K562 (cell line): ENCODE data around the gene MPZL1. TPM values are rescaled to one million over a fixed set of nuclear protein-coding genes. Genes with fewer than 3 reads are reported as not detected.

Source experiments
- ATAC-seq: fragments of 200-7000 bp; cut with Tn5 transposase; 3 replicates; pipeline ENCODE4 v1.9.1; 2020; ENCODE audit warnings: moderate library complexity
- BruUV-seq: library from RNA; stranded (reverse); fragments of 400-500 nt; replicated peaks from 2 replicates; lab custom pipeline; 2021; lab: Mats Ljungman, UMichigan
- CTCF ChIA-PET: fragments of 300-600 bp; formaldehyde crosslinking; extraction: SDS; loops from one replicate; lab custom pipeline; 2021; ENCODE audit warnings: low intra/inter-chr PET ratio; lab: Yijun Ruan, JAX
- POLR2A ChIA-PET: fragments of 300-600, 350-650 bp; sonication (Branson Sonifier 250); formaldehyde crosslinking; extraction: SDS; loops from one replicate; lab custom pipeline; 2021; ENCODE audit warnings: antibody characterized with exemption, inconsistent platforms; lab: Yijun Ruan, JAX
- DNase-seq, 4 experiments: peaks; one replicate each; pipeline versions ENCODE4 v3.0.0 to v3.0.0-alpha.2; 2011 to 2018; ENCODE audit warnings: low spot score in 3 of 4, mixed read lengths in 3 of 4; ENCODE audit errors: extremely low read depth in 1 of 4
- FAIRE-seq: peaks from 2 replicates; lab custom pipeline; 2011; peaks lifted over from hg19 to GRCh38; lab: Jason Lieb, UNC
- H2AFZ ChIP-seq: 2 replicates; pipeline ENCODE4 v1.6.0; 2011; ENCODE audit warnings: low read depth, low read length, control low read depth, inconsistent platforms
- H3K27ac ChIP-seq: fragments of 200-600 bp; 3 replicates; pipeline ENCODE4 v1.8.0; 2011; ENCODE audit warnings: low read depth, mild to moderate bottlenecking, control low read depth, inconsistent platforms, low read length, moderate library complexity, mixed read lengths; ENCODE audit errors: extremely low read depth
- H3K27me3 ChIP-seq, 2 experiments: fragments of 300-600 bp in 1 of 2; 2 replicates in 1 of 2; 3 replicates in 1 of 2; pipeline versions ENCODE4 v1.6.0 to v1.8.0; 2011; ENCODE audit warnings: inconsistent platforms in 2 of 2, low read length in 2 of 2, mild to moderate bottlenecking in 1 of 2, mixed read lengths in 1 of 2, moderate library complexity in 1 of 2; ENCODE audit not compliant: control insufficient read depth in 2 of 2, insufficient read depth in 2 of 2
- H3K36me3 ChIP-seq: fragments of 300-600 bp; 3 replicates; pipeline ENCODE4 v1.8.0; 2011; ENCODE audit warnings: mild to moderate bottlenecking, low read length, inconsistent platforms; ENCODE audit not compliant: control insufficient read depth, insufficient read depth
- H3K4me1 ChIP-seq, 2 experiments: fragments of 200-600 bp in 1 of 2; replicated peaks in 1 of 2; 2 replicates in 1 of 2; 3 replicates in 1 of 2; pipeline versions ENCODE4 v1.5.1 to v1.8.0; 2011; ENCODE audit warnings: inconsistent platforms in 2 of 2, low read length in 2 of 2, mild to moderate bottlenecking in 1 of 2, mixed read lengths in 1 of 2, moderate library complexity in 1 of 2; ENCODE audit not compliant: control insufficient read depth in 2 of 2, insufficient read depth in 2 of 2
- H3K4me2 ChIP-seq: 2 replicates; pipeline ENCODE4 v1.6.1; 2011; ENCODE audit warnings: low read length, control low read depth, inconsistent platforms, mixed read lengths; ENCODE audit not compliant: insufficient read depth
- H3K4me3 ChIP-seq: fragments of 200-600 bp; sonication (generic), shearing (Covaris generic); 2 replicates; pipeline ENCODE4 v1.5.1; 2016; ENCODE audit warnings: control low read depth, inconsistent platforms
- H3K79me2 ChIP-seq: fragments of 200-600 bp; 3 replicates; pipeline ENCODE4 v1.8.0; 2011; ENCODE audit warnings: low read length, inconsistent platforms; ENCODE audit not compliant: control insufficient read depth, insufficient read depth
- H3K9ac ChIP-seq, 2 experiments: 2 replicates each; pipeline versions ENCODE4 v1.6.0 to v1.6.1; 2011; ENCODE audit warnings: low read depth in 2 of 2, low read length in 2 of 2, control low read depth in 1 of 2, inconsistent platforms in 1 of 2, mild to moderate bottlenecking in 1 of 2, mixed read lengths in 1 of 2; ENCODE audit not compliant: insufficient read depth in 1 of 2
- H3K9me1 ChIP-seq: one replicate; pipeline ENCODE4 v1.6.0; 2011; ENCODE audit warnings: inconsistent platforms, mild to moderate bottlenecking, low read length, moderate library complexity; ENCODE audit not compliant: control insufficient read depth, insufficient read depth
- H3K9me3 ChIP-seq: replicated peaks from 2 replicates; pipeline ENCODE4 v1.5.1; 2011; ENCODE audit warnings: low read depth, low read length, inconsistent platforms; ENCODE audit not compliant: control insufficient read depth, insufficient read depth
- H4K20me1 ChIP-seq: replicated peaks from 2 replicates; pipeline ENCODE4 v1.6.1; 2011; ENCODE audit warnings: low read length, inconsistent platforms, mixed read lengths; ENCODE audit not compliant: control insufficient read depth, insufficient read depth
- GATA2 ChIP-seq: sonication (generic); formaldehyde crosslinking; IDR thresholded peaks from 2 replicates; pipeline ENCODE4 v1.4.0; 2020; ENCODE audit warnings: mild to moderate bottlenecking, missing genetic modification reagents
- KLF10 ChIP-seq: fragments of 250-450 bp; sonication (Bioruptor Pico); IDR thresholded peaks from 2 replicates; pipeline ENCODE4 v1.6.1; 2021; ENCODE audit warnings: matching md5 sums
- WGBS: fragments of 100-300 bp; shearing (Covaris generic); methylation state at CpG from one replicate; pipeline ENCODE4 v1.1.6; 2016; ENCODE audit warnings: low coverage, mixed read lengths; ENCODE audit not compliant: insufficient coverage; ENCODE audit errors: missing lambda C conversion rate; 5-methylcytosine and 5-hydroxymethylcytosine counted together
- in situ Hi-C: fragments of 300-500 bp; cut with MboI; formaldehyde crosslinking; loops from 4 replicates; pipeline ENCODE4 v1.15.0; 2018; ENCODE audit warnings: inconsistent platforms, mixed read lengths
- intact Hi-C: fragments of 100-400 bp; cut with micrococcal nuclease; formaldehyde crosslinking; loops from 2 replicates; pipeline ENCODE4 v1.14.2; 2022
- polyA plus RNA-seq, 8 experiments: library from polyadenylated mRNA; depleted of rRNA in 4 of 8; stranded (reverse) in 5 of 8; unstranded in 3 of 8; fragments of >200 nt; fragmentation: Nextera tagmentation in 2 of 8; fragmentation: Illumina TruSeq in 1 of 8; extraction: Ambion mirVana in 2 of 8; extraction: Trizol in 1 of 8; gene quantifications; 2 replicates each; pipeline versions ENCODE4 v1.2.1 to v1.2.3, GENCODE V29; 2011 to 2014; ENCODE audit warnings: inconsistent platforms in 1 of 8, missing spikeins in 1 of 8
- total RNA-seq, 7 experiments: library from RNA; depleted of rRNA in 6 of 7; stranded (reverse); fragments of >200 nt in 6 of 7; fragmentation: Illumina TruSeq in 2 of 7; extraction: Trizol in 2 of 7; gene quantifications; 2 replicates each; pipeline versions ENCODE4 v1.2.1 to v1.2.3, GENCODE V29; 2011 to 2021; ENCODE audit warnings: low replicate concordance in 1 of 7
- TF ChIP-seq, protein P1 (sequence below): sonication (generic); formaldehyde crosslinking; IDR thresholded peaks from 2 replicates; pipeline ENCODE4 v1.8.0; 2022; ENCODE audit warnings: missing genetic modification reagents, mild to moderate bottlenecking, moderate library complexity, borderline replicate concordance
- TF ChIP-seq, protein P2 (sequence below), 2 experiments: fragments of 450-650 bp; conservative IDR thresholded peaks; 2 replicates each; pipeline ENCODE4 v1.6.1; 2017; ENCODE audit warnings: mild to moderate bottlenecking in 2 of 2, moderate library complexity in 2 of 2

Gene MPZL1
- total and polyA plus RNA-seq, 9 of the 15 experiments (the other 6 are each of a cell fraction or from before 2014, with no cell fraction given), result 14.5 to 153 (median 66.5) TPM

DNA sequence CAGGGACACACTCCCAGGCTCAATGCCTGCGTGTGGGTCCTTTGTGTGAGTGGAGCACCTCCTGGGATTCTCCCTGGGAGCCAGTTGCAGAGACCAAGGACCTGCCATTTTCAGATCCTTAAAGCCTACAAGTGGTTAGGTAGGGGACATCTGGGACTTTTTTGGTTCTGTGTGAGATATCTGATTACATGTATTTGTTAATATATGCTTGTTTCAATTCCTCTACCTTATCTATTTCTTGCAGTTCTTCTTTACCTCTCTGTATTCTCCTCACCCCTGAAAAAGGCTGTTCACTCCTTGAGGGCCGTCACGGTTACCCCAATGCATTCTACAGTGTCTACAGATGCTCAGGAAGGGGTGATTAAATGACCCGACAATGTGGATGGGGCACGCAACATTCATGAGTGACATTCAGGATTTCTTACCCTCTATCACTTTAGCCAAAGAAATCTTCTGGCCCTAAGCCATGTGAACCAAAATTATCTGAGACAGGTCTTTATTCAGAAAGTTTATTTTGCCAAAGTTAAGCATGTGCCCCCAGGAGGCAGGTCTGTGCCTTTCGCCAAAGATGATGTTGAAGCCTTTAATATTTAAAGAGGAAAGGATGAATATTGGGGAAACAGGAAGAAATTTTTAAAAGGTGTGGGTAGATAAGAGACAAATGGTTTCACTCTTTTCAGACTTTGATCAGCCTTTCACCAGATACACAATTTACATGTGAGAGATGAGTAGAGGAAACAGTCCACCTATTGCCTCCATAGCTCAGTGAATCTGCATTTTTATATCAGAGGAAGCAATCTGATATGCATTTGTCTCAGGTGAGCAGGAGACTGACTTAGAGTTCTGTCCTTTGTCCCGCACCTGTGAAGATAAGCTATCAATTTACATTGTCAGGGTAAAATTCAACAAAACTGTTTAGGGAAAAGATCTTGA, 44.6 kb upstream of the MPZL1 start:
- no peaks in the 10 kb centered on the region for H3K27me3 ChIP-seq
- no TSS peak for BruUV-seq
- WGBS, result 35% methylated on average over 7 of the region's 7 CpGs
- ChIA-PET CTCF (no interaction called here), POLR2A (interaction anchor here (0.9 to 1.3 kb wide), 3 partner anchors 10 to 68 kb away, joined by 3 to 5 read pairs (median 3); no protein-coding TSS in a partner anchor)
- intact Hi-C loops, result no loop called here
- H3K9me3 ChIP-seq, result no peaks in the 10 kb centered on the region
- TF ChIP-seq, protein P1, sequence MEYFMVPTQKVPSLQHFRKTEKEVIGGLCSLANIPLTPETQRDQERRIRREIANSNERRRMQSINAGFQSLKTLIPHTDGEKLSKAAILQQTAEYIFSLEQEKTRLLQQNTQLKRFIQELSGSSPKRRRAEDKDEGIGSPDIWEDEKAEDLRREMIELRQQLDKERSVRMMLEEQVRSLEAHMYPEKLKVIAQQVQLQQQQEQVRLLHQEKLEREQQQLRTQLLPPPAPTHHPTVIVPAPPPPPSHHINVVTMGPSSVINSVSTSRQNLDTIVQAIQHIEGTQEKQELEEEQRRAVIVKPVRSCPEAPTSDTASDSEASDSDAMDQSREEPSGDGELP (CRISPR knock-in tag), result no peak
- TF ChIP-seq GATA2 (CRISPR knock-in tag) (0 out of 2 replicates have a peak, but pooled peaks have one; percentile 12), KLF10 (CRISPR knock-in tag) (no peak)
- TF ChIP-seq, protein P2, sequence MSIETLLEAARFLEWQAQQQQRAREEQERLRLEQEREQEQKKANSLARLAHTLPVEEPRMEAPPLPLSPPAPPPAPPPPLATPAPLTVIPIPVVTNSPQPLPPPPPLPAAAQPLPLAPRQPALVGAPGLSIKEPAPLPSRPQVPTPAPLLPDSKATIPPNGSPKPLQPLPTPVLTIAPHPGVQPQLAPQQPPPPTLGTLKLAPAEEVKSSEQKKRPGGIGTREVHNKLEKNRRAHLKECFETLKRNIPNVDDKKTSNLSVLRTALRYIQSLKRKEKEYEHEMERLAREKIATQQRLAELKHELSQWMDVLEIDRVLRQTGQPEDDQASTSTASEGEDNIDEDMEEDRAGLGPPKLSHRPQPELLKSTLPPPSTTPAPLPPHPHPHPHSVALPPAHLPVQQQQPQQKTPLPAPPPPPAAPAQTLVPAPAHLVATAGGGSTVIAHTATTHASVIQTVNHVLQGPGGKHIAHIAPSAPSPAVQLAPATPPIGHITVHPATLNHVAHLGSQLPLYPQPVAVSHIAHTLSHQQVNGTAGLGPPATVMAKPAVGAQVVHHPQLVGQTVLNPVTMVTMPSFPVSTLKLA (conservative IDR thresholded peaks at IDR 0.05), result 0 out of 4 replicates have a peak, but pooled peaks of 1 of the 2 experiments have one; percentile 17
- no peak overlapping the region for H3K4me2 ChIP-seq
- no peak overlapping the region for H3K27ac ChIP-seq
- peaks cover 3% of the 10 kb centered on the region for H3K9me1 ChIP-seq
- 0 out of 2 replicates have a peak, but pooled peaks cover 3% of the 10 kb centered on the region for H4K20me1 ChIP-seq
- no peak overlapping the region for H2AFZ ChIP-seq
- H3K9ac ChIP-seq, result peak overlapping the region in 1 of 2 experiments; percentile 7; a peak in 1 of 4 replicates
- H3K4me3 ChIP-seq, result no peak overlapping the region
- peaks cover 34% of the 10 kb centered on the region for H3K36me3 ChIP-seq
- ATAC-seq (no peak; the same call in 2 of the 3 replicates), FAIRE-seq (no peak), DNase-seq (no peak)
- no peaks in the 10 kb centered on the region for H3K79me2 ChIP-seq
- in situ Hi-C loops, result loop anchor here (25.0 kb wide), 2 partner anchors 1490 to 1665 kb away; no protein-coding TSS in a partner anchor
- H3K4me1 ChIP-seq, result peaks cover 5 to 23% of the 10 kb centered on the region in 2 experiments; a peak in 4 of 5 replicates
